Measurements from ENCODE around the gene SCG3. TPM values are rescaled to one million over a fixed set of nuclear protein-coding genes. Genes with fewer than 3 reads are reported as not detected.

Gene SCG3
- polyA plus RNA-seq, 1 donor (not counting 4 experiments of a cell fraction or from before 2014, with no cell fraction given) = not detected

GRCh38 chr15:51766341-51766740 lies 85.0 kb downstream of the SCG3 start:
- no peaks in the 10 kb centered on the region for H3K9me1 ChIP-seq (ENCODE audit: control insufficient read depth, extremely low read depth, insufficient read depth, low read length)
- no peaks in the 10 kb centered on the region for H4K20me1 ChIP-seq (ENCODE audit: control insufficient read depth, extremely low read depth, insufficient read depth, low read length)
- dilution Hi-C loops (cut with MboI; ENCODE audit: extremely low pct_ligation_motif_present, low sequenced_read_pairs) = no loop called here
- H3K4me3 ChIP-seq (ENCODE audit: control insufficient read depth in 2 of 3, extremely low read depth in 1 of 3, insufficient read depth in 2 of 3, low read depth in 1 of 3, low read length in 3 of 3) = no peak overlapping the region
- H3K4me2 ChIP-seq (ENCODE audit: control insufficient read depth, extremely low read depth, insufficient read depth, low read depth, low read length) = no peak overlapping the region
- FAIRE-seq (no peak), DNase-seq (ENCODE audit: low read depth, low spot score) (no peak)
- no peaks in the 10 kb centered on the region for H3K9me3 ChIP-seq (ENCODE audit: control insufficient read depth, low read depth, low read length)
- TF ChIP-seq EZH2 (IDR thresholded peaks at IDR 0.05; ENCODE audit: low read length) = no peak
- no peak for TF ChIP-seq CTCF (optimal IDR thresholded peaks at IDR 0.05 in 1 of 3, IDR thresholded peaks at IDR 0.05 in 1 of 3, conservative IDR thresholded peaks at IDR 0.05 in 1 of 3; ENCODE audit: extremely low read depth in 1 of 3, insufficient read depth in 2 of 3, low read length in 3 of 3)
- no peak overlapping the region for H3K9ac ChIP-seq (ENCODE audit: control insufficient read depth, extremely low read depth, insufficient read depth, low read length)
- H3K4me1 ChIP-seq (ENCODE audit: control insufficient read depth, extremely low read depth, insufficient read depth, low read length) = no peaks in the 10 kb centered on the region
- H3K79me2 ChIP-seq (ENCODE audit: control insufficient read depth, insufficient read depth, low read length) = no peaks in the 10 kb centered on the region
- H3K27ac ChIP-seq (ENCODE audit: control insufficient read depth, insufficient read depth, low read length) = no peak overlapping the region
- no peaks in the 10 kb centered on the region for H3K27me3 ChIP-seq (ENCODE audit: control insufficient read depth, extremely low read depth, insufficient read depth, low read length)
- peaks cover 0 to 4% of the 10 kb centered on the region in 2 experiments for H3K36me3 ChIP-seq (ENCODE audit: control insufficient read depth in 2 of 2, extremely low read depth in 1 of 2, insufficient read depth in 2 of 2, low read length in 2 of 2)
- H2AFZ ChIP-seq (ENCODE audit: control insufficient read depth, low read length) = no peak overlapping the region

DNA sequence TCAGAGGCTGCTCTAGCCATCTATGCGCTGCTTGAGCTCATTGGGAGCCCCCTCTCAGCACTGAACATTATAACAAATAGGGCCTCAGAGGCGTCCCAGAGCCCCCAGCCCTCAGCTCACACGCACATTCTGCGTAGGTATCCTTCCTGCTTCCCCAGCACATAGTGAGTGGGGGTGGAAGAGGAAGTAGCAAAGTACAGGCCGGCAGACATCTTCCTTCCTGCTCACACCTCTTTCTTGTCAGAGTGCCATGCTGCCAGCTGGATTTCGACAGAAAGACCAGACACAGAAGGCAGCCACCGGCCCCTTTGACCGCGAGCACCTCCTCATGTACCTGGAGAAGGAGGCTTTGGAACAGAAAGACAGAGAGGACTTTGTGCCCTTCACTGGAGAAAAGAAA lies 86.7 kb downstream of the SCG3 start:
- no peak overlapping the region for H3K4me3 ChIP-seq (ENCODE audit: control insufficient read depth in 2 of 3, extremely low read depth in 1 of 3, insufficient read depth in 2 of 3, low read depth in 1 of 3, low read length in 3 of 3)
- H2AFZ ChIP-seq (ENCODE audit: control insufficient read depth, low read length) = no peak overlapping the region
- no peaks in the 10 kb centered on the region for H3K4me1 ChIP-seq (ENCODE audit: control insufficient read depth, extremely low read depth, insufficient read depth, low read length)
- H4K20me1 ChIP-seq (ENCODE audit: control insufficient read depth, extremely low read depth, insufficient read depth, low read length) = no peaks in the 10 kb centered on the region
- TF ChIP-seq CTCF (optimal IDR thresholded peaks at IDR 0.05 in 1 of 3, IDR thresholded peaks at IDR 0.05 in 1 of 3, conservative IDR thresholded peaks at IDR 0.05 in 1 of 3; ENCODE audit: extremely low read depth in 1 of 3, insufficient read depth in 2 of 3, low read length in 3 of 3) = no peak
- TF ChIP-seq EZH2 (IDR thresholded peaks at IDR 0.05; ENCODE audit: low read length) = no peak
- no peak overlapping the region for H3K27ac ChIP-seq (ENCODE audit: control insufficient read depth, insufficient read depth, low read length)
- no peak overlapping the region for H3K9ac ChIP-seq (ENCODE audit: control insufficient read depth, extremely low read depth, insufficient read depth, low read length)
- no peak for DNase-seq (ENCODE audit: low read depth, low spot score)
- no peak overlapping the region for H3K4me2 ChIP-seq (ENCODE audit: control insufficient read depth, extremely low read depth, insufficient read depth, low read depth, low read length)
- no peaks in the 10 kb centered on the region for H3K9me3 ChIP-seq (ENCODE audit: control insufficient read depth, low read depth, low read length)
- no peaks in the 10 kb centered on the region for H3K79me2 ChIP-seq (ENCODE audit: control insufficient read depth, insufficient read depth, low read length)
- H3K27me3 ChIP-seq (ENCODE audit: control insufficient read depth, extremely low read depth, insufficient read depth, low read length) = no peaks in the 10 kb centered on the region
- peaks cover 0 to 4% of the 10 kb centered on the region in 2 experiments for H3K36me3 ChIP-seq (ENCODE audit: control insufficient read depth in 2 of 2, extremely low read depth in 1 of 2, insufficient read depth in 2 of 2, low read length in 2 of 2)
- H3K9me1 ChIP-seq (ENCODE audit: control insufficient read depth, extremely low read depth, insufficient read depth, low read length) = no peaks in the 10 kb centered on the region
- FAIRE-seq = no peak
- dilution Hi-C loops (cut with MboI; ENCODE audit: extremely low pct_ligation_motif_present, low sequenced_read_pairs) = no loop called here

Other genes with a start within 250 kb of the SCG3 start
- 4.3 to 14.9 TPM (median 11.2 TPM) in 3 replicates for gene DMXL2, start 58.7 kb upstream of the SCG3 start, polyA plus RNA-seq
- 6.4 to 12.7 TPM (median 7.4 TPM) in 3 replicates for gene LYSMD2, start 56.2 kb downstream of the SCG3 start, polyA plus RNA-seq
- gene TMOD2, start 70.1 kb downstream of the SCG3 start, polyA plus RNA-seq = 3.1 to 5.8 TPM (median 5.2 TPM) in 3 replicates
- 48.4 to 100 TPM (median 50.2 TPM) in 3 replicates for gene TMOD3, start 148.2 kb downstream of the SCG3 start, polyA plus RNA-seq